IPS-18a (cell line): ENCODE measurements around the gene ACSF3.

Experiments used
- H3K27ac ChIP-seq: one replicate; pipeline ENCODE4 v1.5.1; 2013; ENCODE audit warnings: low read length
- H3K27me3 ChIP-seq: one replicate; pipeline ENCODE4 v1.6.1; 2013; ENCODE audit warnings: mild to moderate bottlenecking, low read length; ENCODE audit not compliant: control insufficient read depth, insufficient read depth
- H3K36me3 ChIP-seq: one replicate; pipeline ENCODE4 v1.6.1; 2013; ENCODE audit warnings: low read depth, low read length; ENCODE audit not compliant: control insufficient read depth
- H3K4me1 ChIP-seq: one replicate; pipeline ENCODE4 v1.6.1; 2013; ENCODE audit warnings: low read depth, low read length; ENCODE audit not compliant: control insufficient read depth
- H3K4me3 ChIP-seq: one replicate; pipeline ENCODE4 v1.5.1; 2013; ENCODE audit warnings: low read length
- H3K9ac ChIP-seq: one replicate; pipeline ENCODE4 v1.6.1; 2013; ENCODE audit warnings: mild to moderate bottlenecking, low read length, moderate library complexity
- H3K9me3 ChIP-seq: one replicate; pipeline ENCODE4 v1.6.1; 2013; ENCODE audit warnings: low read depth, low read length; ENCODE audit not compliant: control insufficient read depth

ACSF3 gene

DNA sequence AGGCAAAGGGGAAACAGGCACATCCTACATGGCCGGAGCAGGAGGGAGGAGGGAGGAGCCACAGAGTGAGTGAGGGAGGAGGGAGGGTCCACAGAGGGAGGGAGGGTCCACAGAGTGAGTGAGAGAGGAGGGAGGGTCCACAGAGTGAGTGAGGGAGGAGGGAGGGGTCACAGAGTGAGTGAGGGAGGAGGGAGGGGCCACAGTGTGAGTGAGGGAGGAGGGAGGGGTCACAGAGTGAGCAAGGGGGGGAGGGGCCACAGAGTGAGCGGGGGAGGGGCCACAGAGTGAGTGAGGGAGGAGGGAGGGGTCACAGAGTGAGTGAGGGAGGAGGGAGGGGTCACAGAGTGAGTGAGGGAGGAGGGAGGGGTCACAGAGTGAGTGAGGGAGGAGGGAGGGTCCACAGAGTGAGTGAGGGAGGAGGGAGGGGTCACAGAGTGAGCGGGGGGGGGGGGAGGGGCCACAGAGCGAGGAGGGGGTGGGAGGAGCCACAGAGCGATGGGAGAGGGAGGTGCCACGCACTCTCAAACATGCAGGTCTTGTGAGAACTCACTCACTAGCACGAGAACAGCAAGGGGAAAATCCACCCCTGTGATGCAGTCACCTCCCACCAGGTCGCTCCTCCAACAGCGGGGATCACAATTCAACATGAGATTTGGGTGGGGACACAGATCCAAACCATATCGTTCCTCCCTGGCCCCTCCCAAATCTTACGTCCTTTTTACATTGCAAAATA lies 53.6 kb downstream of the ACSF3 start:
- Histone ChIP-seq H3K27me3 (no peaks in the 10 kb centered on the region), H3K36me3 (peaks cover 6% of the 10 kb centered on the region), H3K4me1 (no peaks in the 10 kb centered on the region), H3K9me3 (peaks cover 6% of the 10 kb centered on the region), H3K27ac (no peak overlapping the region), H3K9ac (no peak overlapping the region), H3K4me3 (no peak overlapping the region)

GRCh38 chr16:89149386-89149785 lies 55.7 kb downstream of the ACSF3 start:
- H3K9me3 ChIP-seq: peaks cover 6% of the 10 kb centered on the region
- H3K4me1 ChIP-seq: no peaks in the 10 kb centered on the region
- H3K9ac ChIP-seq: no peak overlapping the region
- H3K36me3 ChIP-seq: peaks cover 6% of the 10 kb centered on the region
- H3K27me3 ChIP-seq: no peaks in the 10 kb centered on the region
- H3K4me3 ChIP-seq: no peak overlapping the region
- no peak overlapping the region for H3K27ac ChIP-seq

DNA sequence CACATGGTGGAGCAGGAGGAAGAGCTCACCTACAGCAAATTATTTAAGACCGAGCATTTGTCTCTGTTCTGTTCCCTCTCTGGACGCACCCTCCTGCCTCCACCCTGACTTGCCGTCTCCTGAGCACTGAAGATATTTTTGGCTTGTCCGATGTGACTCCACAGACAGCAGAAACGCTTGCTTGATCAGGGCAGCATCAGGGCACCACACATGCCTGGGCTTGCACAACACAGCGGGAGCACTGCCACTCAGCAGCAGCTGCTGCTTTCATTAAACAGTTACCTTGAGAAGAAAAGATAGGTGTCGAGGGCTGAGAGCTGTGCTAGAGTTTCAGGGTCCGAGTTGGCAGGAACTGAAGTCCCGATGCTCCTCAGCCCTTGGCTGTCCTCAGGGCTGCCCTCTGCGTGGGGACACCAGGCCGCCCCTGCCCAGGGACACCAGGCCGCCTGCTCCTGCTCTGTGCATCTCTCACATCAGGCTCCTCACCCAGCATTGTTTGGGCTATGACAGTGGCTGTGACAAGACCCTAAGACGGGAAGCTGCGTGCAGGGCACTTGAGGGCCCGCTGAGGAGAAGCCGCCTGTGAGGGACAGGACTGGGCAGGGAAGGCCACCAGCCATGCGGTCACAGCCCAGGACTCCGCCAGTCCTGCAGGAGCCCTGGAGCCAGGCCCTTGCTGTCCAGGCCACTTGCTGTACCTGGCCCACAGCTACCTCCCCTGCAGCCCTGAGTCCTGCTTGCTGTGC lies 56.6 kb downstream of the ACSF3 start:
- Histone ChIP-seq H3K36me3 (peaks cover 6% of the 10 kb centered on the region), H3K4me3 (no peak overlapping the region), H3K9me3 (peaks cover 6% of the 10 kb centered on the region), H3K4me1 (no peaks in the 10 kb centered on the region), H3K27ac (no peak overlapping the region), H3K9ac (no peak overlapping the region), H3K27me3 (no peaks in the 10 kb centered on the region)

DNA sequence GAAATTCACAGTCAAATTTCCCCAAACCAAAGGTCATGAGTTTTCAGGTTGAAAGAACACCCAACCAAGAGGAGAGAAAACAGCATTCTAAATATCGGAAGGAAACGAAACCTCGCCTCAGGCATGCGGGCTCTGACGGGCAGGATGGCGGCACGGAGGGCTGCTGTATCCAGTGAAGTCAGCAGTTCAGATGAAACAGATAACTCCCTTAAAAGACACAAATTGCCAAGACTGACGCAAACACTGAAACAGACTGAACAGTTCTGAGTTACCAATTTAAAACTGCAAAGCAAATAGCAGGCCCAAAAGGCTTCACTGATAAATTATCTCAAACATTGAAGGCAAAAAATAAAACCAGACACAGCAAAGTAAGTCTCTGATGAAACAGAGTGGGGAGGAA lies 57.3 kb downstream of the ACSF3 start:
- Histone ChIP-seq H3K4me1 (no peaks in the 10 kb centered on the region), H3K27me3 (no peaks in the 10 kb centered on the region), H3K36me3 (peaks cover 6% of the 10 kb centered on the region), H3K27ac (no peak overlapping the region), H3K4me3 (no peak overlapping the region), H3K9ac (no peak overlapping the region), H3K9me3 (peaks cover 6% of the 10 kb centered on the region)

DNA sequence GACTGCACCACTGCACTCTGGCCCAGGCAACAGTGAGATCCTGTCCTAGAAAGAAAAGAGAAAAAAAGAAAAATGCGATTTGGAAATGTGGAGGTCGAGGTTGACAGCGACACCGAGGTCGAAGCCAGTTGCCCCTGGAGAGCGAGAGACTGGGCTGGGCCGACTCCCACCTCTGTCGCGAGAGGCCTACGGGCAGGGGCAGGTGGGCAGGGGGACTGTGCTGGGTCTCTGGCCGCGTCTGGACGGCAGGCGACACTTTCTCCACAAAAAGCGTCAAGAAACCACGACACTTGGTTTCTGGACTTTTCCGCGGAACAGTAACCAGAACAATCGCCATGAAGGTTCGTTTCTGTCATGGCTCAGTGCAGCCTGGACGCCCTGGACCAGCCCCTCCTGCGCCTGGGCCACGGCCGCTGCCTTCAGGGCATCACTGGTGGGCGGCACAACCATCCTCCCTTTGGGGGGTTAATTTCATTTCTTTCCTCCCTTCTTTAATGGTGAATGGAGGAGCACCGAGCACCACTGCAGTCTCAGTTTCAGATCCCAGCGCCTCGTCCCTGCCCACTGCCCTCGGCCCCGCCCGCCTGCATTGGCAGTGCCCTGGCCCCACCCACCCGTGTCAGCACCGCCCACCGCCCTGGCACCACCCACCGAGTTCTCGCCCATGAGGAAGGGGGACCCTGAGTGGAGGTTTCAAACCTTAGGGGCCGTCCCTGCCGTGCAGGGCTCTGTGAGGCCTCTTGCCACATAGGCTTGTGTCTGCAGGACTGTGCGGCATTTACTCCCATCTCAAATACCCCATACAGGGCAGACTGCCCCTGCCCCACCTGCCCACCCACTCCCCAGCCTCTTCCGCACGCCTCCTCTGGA lies 59.4 kb downstream of the ACSF3 start:
- Histone ChIP-seq H3K4me3 (no peak overlapping the region), H3K9ac (no peak overlapping the region), H3K4me1 (no peaks in the 10 kb centered on the region), H3K27ac (no peak overlapping the region), H3K27me3 (no peaks in the 10 kb centered on the region), H3K9me3 (peaks cover 6% of the 10 kb centered on the region), H3K36me3 (peaks cover 2% of the 10 kb centered on the region)

DNA sequence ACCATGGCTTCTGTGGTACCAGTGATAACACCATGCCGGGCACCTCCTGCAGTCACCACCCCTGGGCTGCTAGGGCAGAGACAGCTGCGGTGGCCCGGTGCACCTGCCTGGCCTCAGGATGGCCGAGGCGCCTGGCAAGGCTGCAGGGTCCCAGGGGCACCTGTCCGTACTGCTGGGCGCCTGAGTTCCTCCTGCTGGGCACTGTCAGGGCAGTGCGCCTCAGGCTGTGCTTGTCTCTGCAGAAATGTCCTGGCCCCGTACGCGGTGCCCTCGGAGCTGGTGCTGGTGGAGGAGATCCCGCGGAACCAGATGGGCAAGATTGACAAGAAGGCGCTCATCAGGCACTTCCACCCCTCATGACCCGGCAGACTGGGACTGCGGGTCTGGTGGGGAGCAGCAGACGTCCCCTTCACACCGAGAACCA lies 60.2 kb downstream of the ACSF3 start:
- H3K36me3 ChIP-seq: peaks cover 2% of the 10 kb centered on the region
- no peaks in the 10 kb centered on the region for H3K27me3 ChIP-seq
- no peaks in the 10 kb centered on the region for H3K4me1 ChIP-seq
- no peak overlapping the region for H3K4me3 ChIP-seq
- peaks cover 6% of the 10 kb centered on the region for H3K9me3 ChIP-seq
- no peak overlapping the region for H3K9ac ChIP-seq
- no peak overlapping the region for H3K27ac ChIP-seq

GRCh38 chr16:89154390-89155183 lies 60.9 kb downstream of the ACSF3 start:
- H3K27ac ChIP-seq: no peak overlapping the region
- peaks cover 2% of the 10 kb centered on the region for H3K36me3 ChIP-seq
- H3K9ac ChIP-seq: no peak overlapping the region
- no peaks in the 10 kb centered on the region for H3K9me3 ChIP-seq
- no peaks in the 10 kb centered on the region for H3K27me3 ChIP-seq
- no peaks in the 10 kb centered on the region for H3K4me1 ChIP-seq
- H3K4me3 ChIP-seq: no peak overlapping the region

DNA sequence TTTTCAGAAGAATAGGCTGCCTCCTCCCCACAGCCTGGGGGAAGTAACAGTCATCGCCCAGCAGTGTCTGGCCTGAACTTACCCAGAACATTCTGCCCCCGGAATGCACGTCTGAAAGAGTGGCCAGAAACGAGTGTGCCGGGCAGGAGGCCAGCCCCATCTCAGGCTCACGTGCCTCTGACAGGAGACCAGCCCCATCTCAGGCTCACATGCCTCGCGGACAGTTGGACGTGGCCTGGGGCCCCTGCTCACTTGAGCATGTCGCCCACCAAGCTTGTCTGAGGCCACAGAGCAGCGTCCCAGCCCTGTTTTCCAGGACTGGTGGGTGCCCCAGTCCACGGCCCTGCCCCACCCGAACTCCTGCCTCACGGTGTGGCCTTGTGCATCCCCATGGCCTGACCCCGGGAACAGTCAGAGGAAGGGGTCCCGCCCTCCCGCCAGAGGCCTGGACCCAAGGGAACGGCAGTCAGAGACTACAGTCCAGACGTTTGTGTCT lies 61.6 kb downstream of the ACSF3 start:
- H3K9ac ChIP-seq: no peak overlapping the region
- H3K27me3 ChIP-seq: no peaks in the 10 kb centered on the region
- no peak overlapping the region for H3K4me3 ChIP-seq
- H3K27ac ChIP-seq: no peak overlapping the region
- H3K9me3 ChIP-seq: no peaks in the 10 kb centered on the region
- H3K4me1 ChIP-seq: no peaks in the 10 kb centered on the region
- H3K36me3 ChIP-seq: peaks cover 2% of the 10 kb centered on the region

DNA sequence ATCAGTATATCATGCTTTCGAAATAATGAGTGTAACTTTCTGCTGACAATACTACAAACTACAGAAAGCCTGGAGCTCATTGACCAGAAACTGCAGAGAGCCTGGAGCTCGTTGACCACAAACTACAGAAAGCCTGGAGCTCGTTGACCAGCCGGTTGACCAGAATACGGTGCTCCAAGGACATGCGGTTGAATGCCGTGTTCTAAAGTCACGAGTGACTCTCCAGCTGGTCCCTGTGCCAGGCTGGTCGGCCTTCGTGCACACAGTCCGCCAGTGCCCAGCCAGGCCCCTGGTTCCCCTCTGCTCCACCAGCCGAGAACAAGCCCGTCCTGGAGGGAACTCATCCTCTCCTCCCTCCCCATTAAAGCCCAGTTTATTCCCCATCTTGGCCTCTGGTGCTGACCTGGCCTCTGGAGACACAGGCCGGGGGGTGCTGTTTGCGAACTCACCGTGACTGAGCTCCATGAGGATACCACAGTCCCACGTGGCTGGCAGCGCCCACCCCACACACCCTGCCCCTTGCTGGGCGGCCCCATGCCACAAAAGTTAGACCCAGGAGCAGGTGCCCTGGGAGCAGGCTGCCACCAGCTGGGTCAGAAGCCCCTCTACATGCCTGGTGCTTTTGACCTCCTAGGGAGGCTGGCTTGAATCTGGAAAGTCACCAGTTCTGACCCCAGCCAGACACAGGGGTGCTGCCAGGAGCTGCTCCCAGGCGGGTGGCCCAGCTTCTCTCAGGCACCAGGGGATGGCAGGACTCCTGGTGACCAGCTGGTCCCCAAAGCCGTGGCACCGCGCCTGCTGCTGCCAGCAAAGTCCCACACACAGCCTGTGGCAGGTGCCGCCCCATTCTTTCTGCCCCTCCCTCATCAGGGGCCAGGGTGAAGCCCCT lies 62.4 kb downstream of the ACSF3 start:
- no peaks in the 10 kb centered on the region for H3K4me1 ChIP-seq
- H3K9ac ChIP-seq: no peak overlapping the region
- H3K4me3 ChIP-seq: no peak overlapping the region
- no peak overlapping the region for H3K27ac ChIP-seq
- no peaks in the 10 kb centered on the region for H3K9me3 ChIP-seq
- H3K27me3 ChIP-seq: no peaks in the 10 kb centered on the region
- H3K36me3 ChIP-seq: peaks cover 2% of the 10 kb centered on the region
